ENCODE data around the gene SLA2.

DNA sequence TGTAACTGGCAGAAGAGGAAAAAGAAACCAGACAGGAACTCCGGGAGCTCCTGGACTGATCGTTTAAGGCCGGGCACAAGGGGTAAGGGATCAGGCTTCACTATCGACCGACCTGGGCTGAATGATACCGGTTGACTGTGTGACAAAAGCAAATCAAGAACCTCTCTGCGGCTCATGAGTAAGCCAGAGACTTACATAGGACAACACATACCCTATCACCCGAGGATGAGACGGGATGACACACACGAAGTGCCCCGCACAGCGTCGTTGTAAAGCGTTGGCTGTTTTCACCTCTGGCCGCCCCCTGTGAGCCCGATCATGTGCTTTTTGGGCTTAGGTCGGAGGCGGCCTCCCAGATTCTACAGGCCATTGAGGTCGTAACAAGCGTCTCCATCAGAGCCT is 73.3 kb downstream of the SLA2 start:
- TF ChIP-seq, protein P1, sequence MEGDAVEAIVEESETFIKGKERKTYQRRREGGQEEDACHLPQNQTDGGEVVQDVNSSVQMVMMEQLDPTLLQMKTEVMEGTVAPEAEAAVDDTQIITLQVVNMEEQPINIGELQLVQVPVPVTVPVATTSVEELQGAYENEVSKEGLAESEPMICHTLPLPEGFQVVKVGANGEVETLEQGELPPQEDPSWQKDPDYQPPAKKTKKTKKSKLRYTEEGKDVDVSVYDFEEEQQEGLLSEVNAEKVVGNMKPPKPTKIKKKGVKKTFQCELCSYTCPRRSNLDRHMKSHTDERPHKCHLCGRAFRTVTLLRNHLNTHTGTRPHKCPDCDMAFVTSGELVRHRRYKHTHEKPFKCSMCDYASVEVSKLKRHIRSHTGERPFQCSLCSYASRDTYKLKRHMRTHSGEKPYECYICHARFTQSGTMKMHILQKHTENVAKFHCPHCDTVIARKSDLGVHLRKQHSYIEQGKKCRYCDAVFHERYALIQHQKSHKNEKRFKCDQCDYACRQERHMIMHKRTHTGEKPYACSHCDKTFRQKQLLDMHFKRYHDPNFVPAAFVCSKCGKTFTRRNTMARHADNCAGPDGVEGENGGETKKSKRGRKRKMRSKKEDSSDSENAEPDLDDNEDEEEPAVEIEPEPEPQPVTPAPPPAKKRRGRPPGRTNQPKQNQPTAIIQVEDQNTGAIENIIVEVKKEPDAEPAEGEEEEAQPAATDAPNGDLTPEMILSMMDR (IDR thresholded peaks at IDR 0.05) = no peak
- TF ChIP-seq REST (IDR thresholded peaks at IDR 0.05; ENCODE audit: insufficient read depth in 1 of 2, low read depth in 2 of 2, low read length in 1 of 2) (no peak), POLR2AphosphoS5 (IDR thresholded peaks at IDR 0.05; ENCODE audit: low read depth, low read length) (no peak), SIN3A (IDR thresholded peaks at IDR 0.05; ENCODE audit: borderline replicate concordance, insufficient read depth, low read depth, low read length) (no peak)
